CD14-positive monocyte (primary cell): ENCODE measurements around the gene COX6B1. TPM values are rescaled to one million over a fixed set of nuclear protein-coding genes. Genes with fewer than 3 reads are reported as not detected.

Experiments used
- DNase-seq, 3 donors: peaks; one replicate each; pipeline ENCODE4 v3.0.0-alpha.2; 2011 to 2022
- H2AFZ ChIP-seq: 2 replicates; pipeline ENCODE4 v1.6.0; 2012; ENCODE audit warnings: mild to moderate bottlenecking, low read depth, low read length, inconsistent platforms; ENCODE audit not compliant: insufficient read depth, poor library complexity, severe bottlenecking
- H3K27ac ChIP-seq, 2 donors: 1 replicate in 1 of 2; 2 replicates in 1 of 2; pipeline ENCODE4 v1.5.1; 2012 to 2013; ENCODE audit warnings: low read length in 2 of 2, control low read depth in 1 of 2, inconsistent platforms in 1 of 2, low read depth in 1 of 2, mild to moderate bottlenecking in 1 of 2
- H3K27me3 ChIP-seq, 2 donors: one replicate each; pipeline versions ENCODE4 v1.6.0 to v1.6.1; 2011 to 2013; ENCODE audit warnings: low read length in 2 of 2; ENCODE audit not compliant: control insufficient read depth in 2 of 2, insufficient read depth in 2 of 2
- H3K36me3 ChIP-seq, 2 donors: replicated peaks in 1 of 2; 1 replicate in 1 of 2; 2 replicates in 1 of 2; pipeline versions ENCODE4 v1.5.1 to v1.6.1; 2012 to 2013; ENCODE audit warnings: low read length in 2 of 2, control low read depth in 1 of 2, inconsistent platforms in 1 of 2, mild to moderate bottlenecking in 1 of 2; ENCODE audit not compliant: insufficient read depth in 2 of 2, control insufficient read depth in 1 of 2
- H3K4me1 ChIP-seq, 2 donors: 1 replicate in 1 of 2; 2 replicates in 1 of 2; pipeline versions ENCODE4 v1.5.1 to v1.6.1; 2012 to 2013; ENCODE audit warnings: low read length in 2 of 2, control low read depth in 1 of 2, inconsistent platforms in 1 of 2, mild to moderate bottlenecking in 1 of 2, moderate library complexity in 1 of 2; ENCODE audit not compliant: insufficient read depth in 2 of 2, control insufficient read depth in 1 of 2
- H3K4me2 ChIP-seq: replicated peaks from 2 replicates; pipeline ENCODE3; 2012; ENCODE audit warnings: low read length, moderate library complexity, mild to moderate bottlenecking; ENCODE audit not compliant: poor library complexity, severe bottlenecking; ENCODE audit errors: extremely low read depth
- H3K4me3 ChIP-seq, 3 experiments: fragments of 200-600 bp in 1 of 3; sonication (generic) in 1 of 3; replicated peaks in 1 of 3; 1 replicate in 2 of 3; 2 replicates in 1 of 3; pipeline ENCODE4 v1.5.1; 2011 to 2013; ENCODE audit warnings: low read length in 3 of 3, mild to moderate bottlenecking in 3 of 3, control low read depth in 2 of 3, low read depth in 2 of 3, inconsistent platforms in 1 of 3, moderate library complexity in 1 of 3
- H3K79me2 ChIP-seq: 2 replicates; pipeline ENCODE4 v1.6.0; 2012; ENCODE audit warnings: mild to moderate bottlenecking, control low read depth, inconsistent platforms, low read length, moderate library complexity; ENCODE audit not compliant: insufficient read depth
- H3K9ac ChIP-seq: 2 replicates; pipeline ENCODE4 v1.6.0; 2017; ENCODE audit warnings: low read length, mild to moderate bottlenecking; ENCODE audit not compliant: insufficient read depth, poor library complexity, severe bottlenecking
- H3K9me3 ChIP-seq, 2 donors: replicated peaks in 1 of 2; 1 replicate in 1 of 2; 2 replicates in 1 of 2; pipeline versions ENCODE4 v1.5.1 to v1.6.1; 2012 to 2013; ENCODE audit warnings: low read length in 2 of 2, control low read depth in 1 of 2; ENCODE audit not compliant: control insufficient read depth in 1 of 2, insufficient read depth in 1 of 2
- H4K20me1 ChIP-seq: 2 replicates; pipeline ENCODE4 v1.6.0; 2012; ENCODE audit warnings: mild to moderate bottlenecking, low read length, control low read depth, moderate library complexity; ENCODE audit not compliant: insufficient read depth
- H3K27ac Mint-ChIP-seq, 7 donors: one replicate each; pipeline ENCODE4 v1.8.0; 2020; ENCODE audit warnings: mild to moderate bottlenecking in 7 of 7, mixed read lengths in 7 of 7, moderate library complexity in 6 of 7, inconsistent platforms in 2 of 7
- H3K27me3 Mint-ChIP-seq, 3 donors: one replicate each; pipeline ENCODE4 v1.8.0; 2021 to 2022; ENCODE audit warnings: low read depth in 3 of 3, mild to moderate bottlenecking in 3 of 3, mixed read lengths in 3 of 3, moderate library complexity in 3 of 3, inconsistent platforms in 1 of 3
- H3K36me3 Mint-ChIP-seq, 2 donors: one replicate each; pipeline ENCODE4 v1.8.0; 2020; ENCODE audit warnings: mixed read lengths in 2 of 2, inconsistent platforms in 1 of 2, mild to moderate bottlenecking in 1 of 2
- H3K4me1 Mint-ChIP-seq: one replicate; pipeline ENCODE4 v1.8.0; 2020; ENCODE audit warnings: mild to moderate bottlenecking, mixed read lengths
- H3K4me3 Mint-ChIP-seq, 2 donors: one replicate each; pipeline ENCODE4 v1.8.0; 2020; ENCODE audit warnings: mild to moderate bottlenecking in 2 of 2, mixed read lengths in 2 of 2, moderate library complexity in 1 of 2
- H3K9me3 Mint-ChIP-seq, 7 donors: one replicate each; pipeline ENCODE4 v1.8.0; 2020 to 2022; ENCODE audit warnings: mixed read lengths in 7 of 7, mild to moderate bottlenecking in 6 of 7, moderate library complexity in 6 of 7, inconsistent platforms in 2 of 7
- CTCF ChIP-seq: fragments of 200-600 bp; IDR thresholded peaks from one replicate; pipeline ENCODE4 v1.8.0; 2022; ENCODE audit warnings: antibody characterized with exemption, mild to moderate bottlenecking
- WGBS: methylation state at CpG from one replicate; pipeline ENCODE4 v1.1.5; 2013; ENCODE audit warnings: missing lambda C conversion rate; ENCODE audit not compliant: insufficient coverage; 5-methylcytosine and 5-hydroxymethylcytosine counted together
- intact Hi-C, 2 donors: fragments of 100-400 bp; cut with micrococcal nuclease; formaldehyde crosslinking; loops; one replicate each; pipeline versions ENCODE4 v1.15.0 to v1.15.1; 2023
- polyA plus RNA-seq, 3 donors: library from polyadenylated mRNA; depleted of rRNA in 1 of 3; unstranded in 2 of 3; stranded (reverse) in 1 of 3; fragments of 300-500 nt in 2 of 3; fragments of >200 nt in 1 of 3; fragmentation: Illumina TruSeq in 2 of 3; gene quantifications; 1 replicate in 2 of 3; 2 replicates in 1 of 3; pipeline ENCODE4 v1.2.3, GENCODE V29; 2012 to 2021

The COX6B1 gene
- polyA plus RNA-seq, 3 donors = 611 to 948 (median 825) TPM

GRCh38 chr19:35618857-35619256 is 29.3 kb upstream of the COX6B1 start:
- Histone ChIP-seq H3K4me2 (no peak overlapping the region), H3K9me3 (no peaks in the 10 kb centered on the region), H3K4me3 (no peak overlapping the region), H3K4me1 (no peaks in the 10 kb centered on the region), H4K20me1 (no peaks in the 10 kb centered on the region), H3K27ac (no peak overlapping the region), H3K79me2 (no peaks in the 10 kb centered on the region), H3K9ac (no peak overlapping the region), H3K27me3 (no peaks in the 10 kb centered on the region), H3K36me3 (peaks cover 8 to 20% of the 10 kb centered on the region in 2 donors), H2AFZ (no peak overlapping the region)
- Mint-ChIP-seq H3K4me3 (no peak overlapping the region), H3K27me3 (peaks cover 0 to 3% (median 1%) of the 10 kb centered on the region in 3 donors), H3K9me3 (peaks cover 0 to 1% (median 0%) of the 10 kb centered on the region in 7 donors), H3K4me1 (no peaks in the 10 kb centered on the region), H3K27ac (peak overlapping the region in 2 of 7 donors; percentile 22 to 37), H3K36me3 (peaks cover 18 to 34% of the 10 kb centered on the region in 2 donors)
- intact Hi-C loops = no loop called here
- DNase-seq = no peak
- 95% methylated on average over 7 of the region's 7 CpGs for WGBS
- TF ChIP-seq CTCF = no peak

GRCh38 chr19:35619290-35619923 is 28.7 kb upstream of the COX6B1 start:
- Histone ChIP-seq H3K27ac (no peak overlapping the region), H4K20me1 (no peaks in the 10 kb centered on the region), H3K27me3 (no peaks in the 10 kb centered on the region), H3K4me1 (no peaks in the 10 kb centered on the region), H3K36me3 (peaks cover 8 to 20% of the 10 kb centered on the region in 2 donors), H2AFZ (no peak overlapping the region), H3K4me2 (no peak overlapping the region), H3K9ac (no peak overlapping the region), H3K79me2 (no peaks in the 10 kb centered on the region), H3K4me3 (no peak overlapping the region), H3K9me3 (no peaks in the 10 kb centered on the region)
- intact Hi-C loops = no loop called here
- DNase-seq = no peak
- Mint-ChIP-seq H3K9me3 (peaks cover 0 to 1% (median 0%) of the 10 kb centered on the region in 7 donors), H3K36me3 (peaks cover 18 to 34% of the 10 kb centered on the region in 2 donors), H3K27ac (peak overlapping the region in 1 of 7 donors; percentile 50), H3K4me1 (no peaks in the 10 kb centered on the region), H3K27me3 (peaks cover 0 to 3% (median 1%) of the 10 kb centered on the region in 3 donors), H3K4me3 (no peak overlapping the region)
- no peak for TF ChIP-seq CTCF
- WGBS = 97% methylated on average over 8 of the region's 12 CpGs
